Stimulated activated naive CD8-positive, alpha-beta T cell treated with anti-CD3 and anti-CD28 coated beads, Interleukin-15, amount 100 ng/mL, for 72 hours (primary cell): Measurements from ENCODE around the gene TM7SF3.

Source experiments
- ATAC-seq: fragments of 150-1000 bp; cut with Tn5 transposase; 2 replicates; pipeline ENCODE4 v1.10.0; 2021; ENCODE audit warnings: mild to moderate bottlenecking, moderate library complexity
- DNase-seq, 2 donors: peaks; one replicate each; pipeline ENCODE4 v3.0.0; 2021 to 2022
- H3K27ac Mint-ChIP-seq, 2 donors: one replicate each; pipeline ENCODE4 v1.8.0; 2022; ENCODE audit warnings: mild to moderate bottlenecking in 2 of 2, mixed read lengths in 2 of 2, moderate library complexity in 2 of 2
- H3K27me3 Mint-ChIP-seq: one replicate; pipeline ENCODE4 v1.8.0; 2022; ENCODE audit warnings: mixed read lengths
- H3K4me1 Mint-ChIP-seq: one replicate; pipeline ENCODE4 v1.8.0; 2022; ENCODE audit warnings: mild to moderate bottlenecking, mixed read lengths
- H3K4me3 Mint-ChIP-seq, 2 donors: one replicate each; pipeline ENCODE4 v1.8.0; 2022; ENCODE audit warnings: mild to moderate bottlenecking in 2 of 2, mixed read lengths in 2 of 2, moderate library complexity in 1 of 2
- H3K9me3 Mint-ChIP-seq, 2 donors: one replicate each; pipeline ENCODE4 v1.8.0; 2022; ENCODE audit warnings: mixed read lengths in 2 of 2

TM7SF3 gene

GRCh38 chr12:26936559-26937442 lies 77.4 kb downstream of the TM7SF3 start:
- H3K4me3 Mint-ChIP-seq: peak overlapping the region; percentile 95
- no peaks in the 10 kb centered on the region for H3K9me3 Mint-ChIP-seq
- ATAC-seq (no peak), DNase-seq (no peak)
- H3K4me1 Mint-ChIP-seq: peaks cover 50% of the 10 kb centered on the region
- H3K27me3 Mint-ChIP-seq: no peaks in the 10 kb centered on the region
- H3K27ac Mint-ChIP-seq: peak overlapping the region; percentile 98 to 99

GRCh38 chr12:26935636-26936378 lies 78.4 kb downstream of the TM7SF3 start:
- no peaks in the 10 kb centered on the region for H3K27me3 Mint-ChIP-seq
- peak overlapping the region; percentile 95 for H3K4me3 Mint-ChIP-seq
- ATAC-seq (peak; percentile 18), DNase-seq (peak in 1 of 2 donors; percentile 24)
- H3K9me3 Mint-ChIP-seq: no peaks in the 10 kb centered on the region
- peak overlapping the region; percentile 55 to 98 for H3K27ac Mint-ChIP-seq
- peaks cover 46% of the 10 kb centered on the region for H3K4me1 Mint-ChIP-seq

GRCh38 chr12:26929590-26929989 lies 84.6 kb downstream of the TM7SF3 start:
- no peak overlapping the region for H3K27ac Mint-ChIP-seq
- no peak for ATAC-seq
- no peak for DNase-seq

GRCh38 chr12:26928661-26929060 lies 85.5 kb downstream of the TM7SF3 start:
- Mint-ChIP-seq H3K27ac (no peak overlapping the region), H3K4me3 (no peak overlapping the region), H3K27me3 (no peaks in the 10 kb centered on the region), H3K9me3 (no peaks in the 10 kb centered on the region), H3K4me1 (peaks cover 27% of the 10 kb centered on the region)
- DNase-seq (no peak), ATAC-seq (no peak)

More at GRCh38 chr12:26929590-26929989, 84.6 kb downstream of the TM7SF3 start:
- Mint-ChIP-seq H3K27me3 (no peaks in the 10 kb centered on the region), H3K4me3 (no peak overlapping the region), H3K9me3 (no peaks in the 10 kb centered on the region), H3K4me1 (peaks cover 36% of the 10 kb centered on the region)
